Measurements from ENCODE around the gene DGKI. TPM values are rescaled to one million over a fixed set of nuclear protein-coding genes. Genes with fewer than 3 reads are reported as not detected.

The DGKI gene
- total RNA-seq, 1 experiment from 2014 or later = 0.41 TPM

GRCh38 chr7:137810248-137810647 lies 36.5 kb downstream of the DGKI start:
- H3K9me3 ChIP-seq (ENCODE audit: insufficient read depth, low read depth) = no peaks in the 10 kb centered on the region
- intact Hi-C loops (cut with micrococcal nuclease; ENCODE audit: unreplicated experiment) = no loop called here
- CTCF ChIA-PET = no interaction called here

GRCh38 chr7:137804836-137805235 lies 41.9 kb downstream of the DGKI start:
- Histone ChIP-seq H3K4me2 (no peak overlapping the region), H3K4me3 (no peak overlapping the region), H3K27ac (no peak overlapping the region), H3F3A (ENCODE audit: insufficient read depth, low read depth) (no peaks in the 10 kb centered on the region), H3K9me2 (ENCODE audit: insufficient read depth) (no peaks in the 10 kb centered on the region), H3K9me3 (ENCODE audit: insufficient read depth, low read depth) (no peaks in the 10 kb centered on the region), H3K4me1 (replicated peaks; ENCODE audit: insufficient read depth) (no peaks in the 10 kb centered on the region), H3K79me2 (ENCODE audit: low read depth) (no peaks in the 10 kb centered on the region), H3K36me3 (ENCODE audit: low read depth) (no peaks in the 10 kb centered on the region), H3K27me3 (ENCODE audit: insufficient read depth, low read depth) (peaks cover 14% of the 10 kb centered on the region), H4K20me1 (ENCODE audit: insufficient read depth) (no peaks in the 10 kb centered on the region), H2AFZ (no peak overlapping the region)
- ChIA-PET POLR2A (ENCODE audit: unreplicated experiment) (no interaction called here), CTCF (no interaction called here)
- DNase-seq = no peak
- no TSS peak for BruUV-seq (replicated peaks)
- intact Hi-C loops (cut with micrococcal nuclease; ENCODE audit: unreplicated experiment) = no loop called here
- TF ChIP-seq EZH2 (IDR thresholded peaks at IDR 0.05; ENCODE audit: low read depth) = no peak
- TF ChIP-seq, protein P1, sequence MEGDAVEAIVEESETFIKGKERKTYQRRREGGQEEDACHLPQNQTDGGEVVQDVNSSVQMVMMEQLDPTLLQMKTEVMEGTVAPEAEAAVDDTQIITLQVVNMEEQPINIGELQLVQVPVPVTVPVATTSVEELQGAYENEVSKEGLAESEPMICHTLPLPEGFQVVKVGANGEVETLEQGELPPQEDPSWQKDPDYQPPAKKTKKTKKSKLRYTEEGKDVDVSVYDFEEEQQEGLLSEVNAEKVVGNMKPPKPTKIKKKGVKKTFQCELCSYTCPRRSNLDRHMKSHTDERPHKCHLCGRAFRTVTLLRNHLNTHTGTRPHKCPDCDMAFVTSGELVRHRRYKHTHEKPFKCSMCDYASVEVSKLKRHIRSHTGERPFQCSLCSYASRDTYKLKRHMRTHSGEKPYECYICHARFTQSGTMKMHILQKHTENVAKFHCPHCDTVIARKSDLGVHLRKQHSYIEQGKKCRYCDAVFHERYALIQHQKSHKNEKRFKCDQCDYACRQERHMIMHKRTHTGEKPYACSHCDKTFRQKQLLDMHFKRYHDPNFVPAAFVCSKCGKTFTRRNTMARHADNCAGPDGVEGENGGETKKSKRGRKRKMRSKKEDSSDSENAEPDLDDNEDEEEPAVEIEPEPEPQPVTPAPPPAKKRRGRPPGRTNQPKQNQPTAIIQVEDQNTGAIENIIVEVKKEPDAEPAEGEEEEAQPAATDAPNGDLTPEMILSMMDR (conservative IDR thresholded peaks at IDR 0.05) = no peak

More at GRCh38 chr7:137810248-137810647, 36.5 kb downstream of the DGKI start:
- DNase-seq = no peak
- H3K27ac ChIP-seq = no peak overlapping the region
- H3K79me2 ChIP-seq (ENCODE audit: low read depth) = no peaks in the 10 kb centered on the region
- H3K4me2 ChIP-seq = no peak overlapping the region
- no peaks in the 10 kb centered on the region for H3K9me2 ChIP-seq (ENCODE audit: insufficient read depth)
- peaks cover 11% of the 10 kb centered on the region for H3K27me3 ChIP-seq (ENCODE audit: insufficient read depth, low read depth)
- H4K20me1 ChIP-seq (ENCODE audit: insufficient read depth) = no peaks in the 10 kb centered on the region
- no peak overlapping the region for H2AFZ ChIP-seq
- no TSS peak for BruUV-seq (replicated peaks)
- no peaks in the 10 kb centered on the region for H3K36me3 ChIP-seq (ENCODE audit: low read depth)
- no peaks in the 10 kb centered on the region for H3F3A ChIP-seq (ENCODE audit: insufficient read depth, low read depth)
- POLR2A ChIA-PET (ENCODE audit: unreplicated experiment) = no interaction called here
- H3K4me1 ChIP-seq (replicated peaks; ENCODE audit: insufficient read depth) = no peaks in the 10 kb centered on the region
- H3K4me3 ChIP-seq = no peak overlapping the region
- TF ChIP-seq, protein P1 (conservative IDR thresholded peaks at IDR 0.05) = no peak
- TF ChIP-seq EZH2 (IDR thresholded peaks at IDR 0.05; ENCODE audit: low read depth) = no peak

- no peaks in the 10 kb centered on the region for H4K20me1 ChIP-seq (ENCODE audit: insufficient read depth)
- no peaks in the 10 kb centered on the region for H3K9me3 ChIP-seq (ENCODE audit: insufficient read depth, low read depth)
- H3K4me3 ChIP-seq = no peak overlapping the region
- H3K9me2 ChIP-seq (ENCODE audit: insufficient read depth) = no peaks in the 10 kb centered on the region
- no peaks in the 10 kb centered on the region for H3K4me1 ChIP-seq (replicated peaks; ENCODE audit: insufficient read depth)
- no peak overlapping the region for H3K27ac ChIP-seq
- TF ChIP-seq, protein P1 (conservative IDR thresholded peaks at IDR 0.05) = no peak
- no peak for TF ChIP-seq EZH2 (IDR thresholded peaks at IDR 0.05; ENCODE audit: low read depth)
- DNase-seq = no peak
- POLR2A ChIA-PET (ENCODE audit: unreplicated experiment) = no interaction called here
- no peaks in the 10 kb centered on the region for H3K79me2 ChIP-seq (ENCODE audit: low read depth)
- H3K27me3 ChIP-seq (ENCODE audit: insufficient read depth, low read depth) = peaks cover 14% of the 10 kb centered on the region
- H3K4me2 ChIP-seq = no peak overlapping the region
- intact Hi-C loops (cut with micrococcal nuclease; ENCODE audit: unreplicated experiment) = no loop called here
- H3K36me3 ChIP-seq (ENCODE audit: low read depth) = no peaks in the 10 kb centered on the region
- BruUV-seq (replicated peaks) = no TSS peak
- H2AFZ ChIP-seq = no peak overlapping the region
- H3F3A ChIP-seq (ENCODE audit: insufficient read depth, low read depth) = no peaks in the 10 kb centered on the region
- CTCF ChIA-PET = no interaction called here
Observed at GRCh38 chr7:137801491-137801890, 45.3 kb downstream of the DGKI start.
